Activated CD8-positive, alpha-beta T cell treated with anti-CD3 and anti-CD28 coated beads for 36 hours (primary cell): ENCODE measurements around the gene C14orf93. TPM values are rescaled to one million over a fixed set of nuclear protein-coding genes. Genes with fewer than 3 reads are reported as not detected.

Source experiments
- ATAC-seq: fragments of 200-7000 bp; cut with Tn5 transposase; one replicate; pipeline ENCODE4 v1.10.0; 2021; ENCODE audit warnings: mild to moderate bottlenecking, moderate library complexity
- CTCF ChIA-PET: fragments of 350-600 bp; sonication (Branson Sonifier 250); formaldehyde crosslinking; loops from one replicate; lab custom pipeline; 2021; ENCODE audit warnings: antibody characterized with exemption; lab: Charles Lee
- POLR2A ChIA-PET: fragments of 350-600 bp; sonication (Branson Sonifier 250); formaldehyde crosslinking; loops from one replicate; lab custom pipeline; 2021; ENCODE audit warnings: antibody characterized with exemption; lab: Charles Lee
- DNase-seq: peaks from one replicate; pipeline ENCODE4 v3.0.0-alpha.2; 2020
- H3K27ac Mint-ChIP-seq: one replicate; pipeline ENCODE4 v1.8.0; 2021; ENCODE audit warnings: mild to moderate bottlenecking, mixed read lengths
- H3K27me3 Mint-ChIP-seq: one replicate; pipeline ENCODE4 v1.8.0; 2021; ENCODE audit warnings: mixed read lengths
- H3K36me3 Mint-ChIP-seq: one replicate; pipeline ENCODE4 v1.8.0; 2021; ENCODE audit warnings: low read depth, mixed read lengths
- H3K4me1 Mint-ChIP-seq: one replicate; pipeline ENCODE4 v1.8.0; 2021; ENCODE audit warnings: low read depth, mixed read lengths
- H3K4me3 Mint-ChIP-seq: one replicate; pipeline ENCODE4 v1.8.0; 2021; ENCODE audit warnings: mild to moderate bottlenecking, moderate library complexity, mixed read lengths
- H3K9me3 Mint-ChIP-seq: one replicate; pipeline ENCODE4 v1.8.0; 2021; ENCODE audit warnings: mixed read lengths
- CTCF ChIP-seq: fragments of 200-600 bp; IDR thresholded peaks from one replicate; pipeline ENCODE4 v1.8.0; 2022; ENCODE audit warnings: antibody characterized with exemption, mild to moderate bottlenecking
- intact Hi-C: fragments of 100-400 bp; cut with micrococcal nuclease; formaldehyde crosslinking; loops from one replicate; pipeline ENCODE4 v1.10.0; 2022
- total RNA-seq, 2 experiments: library from RNA; stranded (reverse); gene quantifications; one replicate each; pipeline ENCODE4 v1.2.3, GENCODE V29; 2021

C14orf93 gene
- total RNA-seq, 2 experiments from 2014 or later: 13.2 to 13.5 TPM

DNA sequence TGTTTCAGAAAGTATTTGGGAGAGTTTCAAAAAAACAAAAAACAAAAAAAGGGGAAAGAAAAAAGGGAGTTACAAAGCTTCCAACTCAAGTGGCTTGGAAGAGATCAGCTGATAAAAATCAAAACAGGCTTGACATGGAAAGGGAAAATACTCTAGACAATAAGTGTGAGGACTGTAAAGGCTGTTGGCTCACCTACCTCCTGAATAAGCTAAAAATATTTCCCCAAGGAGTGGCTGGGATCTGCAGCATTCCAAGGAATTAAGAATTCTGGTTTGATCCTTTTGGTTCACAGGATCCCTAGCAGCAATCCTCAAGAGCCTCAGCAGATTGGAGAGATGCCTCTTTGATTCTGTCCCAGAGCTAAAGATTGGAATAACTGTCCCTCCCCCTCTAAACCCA lies 16.4 kb downstream of the C14orf93 start:
- ATAC-seq (no peak), DNase-seq (no peak)
- H3K27me3 Mint-ChIP-seq: no peaks in the 10 kb centered on the region
- H3K9me3 Mint-ChIP-seq: no peaks in the 10 kb centered on the region
- no peak overlapping the region for H3K4me3 Mint-ChIP-seq
- ChIA-PET CTCF (interaction anchor here (0.8 to 8.0 kb wide), 17 partner anchors 8 to 435 kb away, joined by 3 to 289 read pairs (median 14); partner anchors contain the start of genes AJUBA and CDH24), POLR2A (interaction anchor here (0.6 to 1.2 kb wide), 5 partner anchors 14 to 448 kb away, joined by 3 to 4 read pairs (median 3); no protein-coding TSS in a partner anchor)
- TF ChIP-seq CTCF: no peak
- peaks cover 2% of the 10 kb centered on the region for H3K36me3 Mint-ChIP-seq
- H3K4me1 Mint-ChIP-seq: peaks cover 3% of the 10 kb centered on the region
- no peak overlapping the region for H3K27ac Mint-ChIP-seq
- intact Hi-C loops: no loop called here

- Mint-ChIP-seq H3K27ac (no peak overlapping the region), H3K27me3 (no peaks in the 10 kb centered on the region), H3K4me3 (no peak overlapping the region), H3K4me1 (peaks cover 3% of the 10 kb centered on the region), H3K9me3 (no peaks in the 10 kb centered on the region), H3K36me3 (peaks cover 2% of the 10 kb centered on the region)
- no peak for TF ChIP-seq CTCF
- no peak for ATAC-seq
- DNase-seq: no peak
- CTCF ChIA-PET: interaction anchor here (1.3 to 8.0 kb wide), 5 partner anchors 14 to 75 kb away, joined by 3 to 289 read pairs (median 58); partner anchors contain the start of gene CDH24
- intact Hi-C loops: no loop called here
- POLR2A ChIA-PET: no interaction called here
Measured at GRCh38 chr14:22991852-22992251, 18.1 kb downstream of the C14orf93 start.

- Mint-ChIP-seq H3K4me1 (no peaks in the 10 kb centered on the region), H3K36me3 (no peaks in the 10 kb centered on the region), H3K27ac (no peak overlapping the region), H3K4me3 (no peak overlapping the region), H3K9me3 (no peaks in the 10 kb centered on the region), H3K27me3 (no peaks in the 10 kb centered on the region)
- DNase-seq (no peak), ATAC-seq (no peak)
- no peak for TF ChIP-seq CTCF
- intact Hi-C loops: loop anchor here (2.0 kb wide), 2 partner anchors 56 to 70 kb away; partner anchors contain the start of gene CDH24
- POLR2A ChIA-PET: interaction anchor here (1.7 to 2.7 kb wide), 2 partner anchors 68 to 71 kb away, joined by 10 read pairs; partner anchors contain the start of gene CDH24
- CTCF ChIA-PET: interaction anchor here (1.1 to 10.7 kb wide), 43 partner anchors 7 to 430 kb away, joined by 3 to 518 read pairs (median 11); partner anchors contain the start of genes ACIN1, C14orf119, CDH24 and HAUS4
Measured at GRCh38 chr14:22987291-22987690, 22.7 kb downstream of the C14orf93 start.

GRCh38 chr14:22986508-22987054 lies 23.4 kb downstream of the C14orf93 start:
- ChIA-PET CTCF (interaction anchor here (0.6 to 10.7 kb wide), 60 partner anchors 8 to 430 kb away, joined by 3 to 518 read pairs (median 6); partner anchors contain the start of genes ACIN1, C14orf119, CDH24 and HAUS4), POLR2A (interaction anchor here (0.7 to 2.7 kb wide), 8 partner anchors 8 to 76 kb away, joined by 3 to 10 read pairs (median 6); partner anchors contain the start of gene CDH24)
- Mint-ChIP-seq H3K36me3 (no peaks in the 10 kb centered on the region), H3K4me3 (no peak overlapping the region), H3K9me3 (no peaks in the 10 kb centered on the region), H3K27me3 (no peaks in the 10 kb centered on the region), H3K4me1 (no peaks in the 10 kb centered on the region), H3K27ac (no peak overlapping the region)
- intact Hi-C loops: loop anchor here (2.0 kb wide), 2 partner anchors 56 to 70 kb away; partner anchors contain the start of gene CDH24
- peak; percentile 94 for TF ChIP-seq CTCF
- ATAC-seq (peak; percentile 61), DNase-seq (peak; percentile 95)
